Smooth muscle cell (in vitro differentiated cells): ENCODE data around the gene LBP. TPM values are rescaled to one million over a fixed set of nuclear protein-coding genes. Genes with fewer than 3 reads are reported as not detected.

Source experiments
- DNase-seq: peaks from one replicate; lab custom pipeline; 2025; ENCODE audit not compliant: unreplicated experiment; lab: John Stamatoyannopoulos, UW
- H2AFZ ChIP-seq: fragments of 200-600 bp; sonication (generic); 2 replicates; pipeline ENCODE4 v1.6.0; 2016; ENCODE audit warnings: antibody characterized with exemption, low read depth, mild to moderate bottlenecking
- H3F3A ChIP-seq: fragments of 200-600 bp; sonication (generic); 2 replicates; pipeline ENCODE4 v1.6.0; 2017; ENCODE audit warnings: antibody characterized with exemption, low read depth
- H3K27ac ChIP-seq: fragments of 200-600 bp; sonication (generic); 2 replicates; pipeline ENCODE4 v1.5.1; 2016; ENCODE audit warnings: low read depth, mild to moderate bottlenecking
- H3K27me3 ChIP-seq: fragments of 200-600 bp; sonication (generic); 2 replicates; pipeline ENCODE4 v1.6.1; 2016; ENCODE audit warnings: low read depth, mild to moderate bottlenecking
- H3K36me3 ChIP-seq: fragments of 200-600 bp; sonication (generic); 2 replicates; pipeline ENCODE4 v1.5.1; 2016; ENCODE audit warnings: low read depth
- H3K4me1 ChIP-seq: fragments of 200-600 bp; sonication (generic); 2 replicates; pipeline ENCODE4 v1.5.1; 2016; ENCODE audit warnings: low read depth
- H3K4me2 ChIP-seq: fragments of 200-600 bp; sonication (generic); 2 replicates; pipeline ENCODE4 v1.6.0; 2016; ENCODE audit warnings: mild to moderate bottlenecking
- H3K4me3 ChIP-seq: fragments of 200-600 bp; sonication (generic); 2 replicates; pipeline ENCODE4 v1.5.1; 2016; ENCODE audit warnings: mild to moderate bottlenecking
- H3K79me2 ChIP-seq: fragments of 200-600 bp; sonication (generic); 2 replicates; pipeline ENCODE4 v1.6.0; 2016; ENCODE audit warnings: low read depth, mild to moderate bottlenecking
- H3K9ac ChIP-seq: fragments of 200-600 bp; sonication (generic); 2 replicates; pipeline ENCODE4 v1.6.0; 2016; ENCODE audit warnings: low read depth
- H3K9me3 ChIP-seq: fragments of 200-600 bp; sonication (generic); replicated peaks from 2 replicates; pipeline ENCODE4 v1.5.1; 2016; ENCODE audit warnings: low read depth
- H4K20me1 ChIP-seq: fragments of 200-600 bp; sonication (generic); 2 replicates; pipeline ENCODE4 v1.6.0; 2016; ENCODE audit warnings: low read depth
- CTCF ChIP-seq: fragments of 200-600 bp; sonication (generic); IDR thresholded peaks from 2 replicates; pipeline ENCODE4 v1.5.1; 2017; ENCODE audit warnings: borderline replicate concordance, mild to moderate bottlenecking, antibody characterized with exemption; ENCODE audit not compliant: insufficient read depth, poor library complexity, severe bottlenecking
- WGBS: methylation state at CpG from one replicate; pipeline ENCODE4 v1.1.7; 2016; ENCODE audit warnings: low lambda C conversion rate; 5-methylcytosine and 5-hydroxymethylcytosine counted together
- polyA plus RNA-seq: library from polyadenylated mRNA; unstranded; fragments of >200 nt; fragmentation: Nextera tagmentation; extraction: Ambion mirVana; gene quantifications from 2 replicates; pipeline ENCODE4 v1.2.1, GENCODE V29; 2016
- total RNA-seq: library from RNA; depleted of rRNA; stranded (reverse); fragments of >200 nt; gene quantifications from 2 replicates; pipeline ENCODE4 v1.2.3, GENCODE V29; 2014

The LBP gene
- total and polyA plus RNA-seq, 2 experiments from 2014 or later, result not detected

- Histone ChIP-seq H3K9me3 (no peaks in the 10 kb centered on the region), H3K4me1 (peaks cover 11% of the 10 kb centered on the region), H3K27me3 (no peaks in the 10 kb centered on the region), H3F3A (no peaks in the 10 kb centered on the region), H2AFZ (no peak overlapping the region), H3K9ac (no peak overlapping the region), H4K20me1 (no peaks in the 10 kb centered on the region), H3K4me3 (no peak overlapping the region), H3K36me3 (no peaks in the 10 kb centered on the region), H3K4me2 (no peak overlapping the region), H3K79me2 (no peaks in the 10 kb centered on the region), H3K27ac (no peak overlapping the region)
- DNase-seq, result no peak
- 81% methylated on average over 16 of the region's 16 CpGs for WGBS
- no peak for TF ChIP-seq CTCF
Observed at GRCh38 chr20:38343311-38344106, 2.8 kb upstream of the LBP start.

GRCh38 chr20:38344107-38344701 is 2.1 kb upstream of the LBP start:
- H3K9ac ChIP-seq, result no peak overlapping the region

GRCh38 chr20:38345643-38346042 is 639 bp upstream of the LBP start:
- Histone ChIP-seq H3K27me3 (no peaks in the 10 kb centered on the region), H3K4me1 (peaks cover 11% of the 10 kb centered on the region), H3K9me3 (no peaks in the 10 kb centered on the region), H4K20me1 (no peaks in the 10 kb centered on the region), H3F3A (no peaks in the 10 kb centered on the region), H3K27ac (no peak overlapping the region), H3K9ac (no peak overlapping the region), H2AFZ (no peak overlapping the region), H3K4me2 (no peak overlapping the region), H3K4me3 (no peak overlapping the region), H3K36me3 (no peaks in the 10 kb centered on the region), H3K79me2 (no peaks in the 10 kb centered on the region)
- WGBS, result 44% methylated on average over 2 of the region's 2 CpGs
- DNase-seq, result no peak
- no peak for TF ChIP-seq CTCF

More at GRCh38 chr20:38344107-38344701, 2.1 kb upstream of the LBP start:
- H4K20me1 ChIP-seq, result no peaks in the 10 kb centered on the region
- no peak overlapping the region for H2AFZ ChIP-seq
- no peak overlapping the region for H3K4me3 ChIP-seq
- H3K36me3 ChIP-seq, result no peaks in the 10 kb centered on the region
- H3F3A ChIP-seq, result no peaks in the 10 kb centered on the region
- no peak for DNase-seq
- no peaks in the 10 kb centered on the region for H3K79me2 ChIP-seq
- H3K4me2 ChIP-seq, result no peak overlapping the region
- no peak for TF ChIP-seq CTCF
- H3K27ac ChIP-seq, result no peak overlapping the region
- peaks cover 11% of the 10 kb centered on the region for H3K4me1 ChIP-seq
- no peaks in the 10 kb centered on the region for H3K9me3 ChIP-seq
- 91% methylated on average over 5 of the region's 5 CpGs for WGBS
- H3K27me3 ChIP-seq, result no peaks in the 10 kb centered on the region
